Panc1 (cell line): ENCODE data around the gene PCDHGA5. TPM values are rescaled to one million over a fixed set of nuclear protein-coding genes. Genes with fewer than 3 reads are reported as not detected.
"Not testable (repeated sequence)": the region's sequence is repeated elsewhere in the genome, so short reads cannot be mapped to it uniquely, and the experiment has no call there.

Source experiments
- ATAC-seq: fragments of 200-7000 bp; cut with Tn5 transposase; 2 replicates; pipeline ENCODE4 v1.9.1; 2020; ENCODE audit warnings: mild to moderate bottlenecking, moderate library complexity
- BruUV-seq: library from RNA; stranded (reverse); fragments of 400-500 nt; replicated peaks from 2 replicates; lab custom pipeline; 2021; lab: Mats Ljungman, UMichigan
- CTCF ChIA-PET: fragments of 300-600 bp; sonication (Branson Sonifier 250); formaldehyde crosslinking; loops from one replicate; lab custom pipeline; 2022; ENCODE audit warnings: antibody characterized with exemption; lab: Charles Lee
- POLR2A ChIA-PET: fragments of 300-600 bp; sonication (Branson Sonifier 250); formaldehyde crosslinking; loops from one replicate; lab custom pipeline; 2022; ENCODE audit warnings: antibody characterized with exemption; lab: Charles Lee
- DNase-seq: peaks from one replicate; pipeline ENCODE4 v3.0.0-alpha.2; 2010; ENCODE audit warnings: low read depth, low spot score
- H3K27ac ChIP-seq: 2 replicates; pipeline ENCODE4 v1.5.1; 2011; ENCODE audit warnings: mild to moderate bottlenecking, low read length, inconsistent platforms
- H3K27me3 ChIP-seq: fragments of 200-500 bp; sonication (Bioruptor generic); 2 replicates; pipeline ENCODE4 v1.6.0; 2014; ENCODE audit warnings: low read length, inconsistent platforms; ENCODE audit not compliant: control insufficient read depth, insufficient read depth
- H3K36me3 ChIP-seq: fragments of 200-500 bp; sonication (Bioruptor generic); 2 replicates; pipeline ENCODE4 v1.5.1; 2014; ENCODE audit warnings: inconsistent platforms, mild to moderate bottlenecking, low read length, moderate library complexity; ENCODE audit not compliant: control insufficient read depth, insufficient read depth
- H3K4me1 ChIP-seq: 2 replicates; pipeline ENCODE4 v1.5.1; 2011; ENCODE audit warnings: inconsistent platforms, mild to moderate bottlenecking, low read length, moderate library complexity; ENCODE audit not compliant: control insufficient read depth, insufficient read depth
- H3K4me3 ChIP-seq, 2 experiments: 2 replicates each; pipeline ENCODE4 v1.5.1; 2011 to 2012; ENCODE audit warnings: low read depth in 2 of 2, low read length in 2 of 2, mild to moderate bottlenecking in 2 of 2, inconsistent platforms in 1 of 2, moderate library complexity in 1 of 2
- H3K9me3 ChIP-seq: fragments of 200-500 bp; sonication (Bioruptor generic); 2 replicates; pipeline ENCODE4 v1.5.1; 2014; ENCODE audit warnings: low read depth, mild to moderate bottlenecking, inconsistent platforms, low read length, moderate library complexity; ENCODE audit not compliant: control insufficient read depth, insufficient read depth
- CTCF ChIP-seq: fragments of 450-650 bp; IDR thresholded peaks from 2 replicates; pipeline ENCODE4 v1.5.1; 2017; ENCODE audit warnings: mild to moderate bottlenecking
- POLR2AphosphoS5 ChIP-seq: IDR thresholded peaks from 2 replicates; pipeline ENCODE4 v1.6.1; 2012; ENCODE audit warnings: mild to moderate bottlenecking, low read depth, low read length, moderate library complexity
- REST ChIP-seq, 2 experiments: IDR thresholded peaks; 2 replicates each; pipeline ENCODE4 v1.6.1; 2011 to 2012; ENCODE audit warnings: low read depth in 2 of 2, control low read depth in 1 of 2, low read length in 1 of 2, mild to moderate bottlenecking in 1 of 2, moderate library complexity in 1 of 2; ENCODE audit not compliant: insufficient read depth in 1 of 2
- SIN3A ChIP-seq: IDR thresholded peaks from 2 replicates; pipeline ENCODE4 v1.6.1; 2012; ENCODE audit warnings: low read depth, mild to moderate bottlenecking, low read length, moderate library complexity, borderline replicate concordance; ENCODE audit not compliant: insufficient read depth
- TCF7L2 ChIP-seq: IDR thresholded peaks from 2 replicates; pipeline ENCODE4 v1.6.1; 2011; ENCODE audit warnings: mild to moderate bottlenecking, low read depth, low read length, inconsistent platforms
- in situ Hi-C: cut with HindIII; loops from 2 replicates; pipeline ENCODE4 v1.10.0; 2016; ENCODE audit warnings: low sequenced_read_pairs, low pct_unique_long_range_greater_than_20kb
- intact Hi-C: fragments of 100-400 bp; cut with micrococcal nuclease; formaldehyde crosslinking; loops from one replicate; pipeline ENCODE4 v1.10.0; 2022; ENCODE audit not compliant: unreplicated experiment
- total RNA-seq: library from RNA; stranded (reverse); gene quantifications from one replicate; pipeline ENCODE4 v1.2.1, GENCODE V29; 2021; ENCODE audit not compliant: unreplicated experiment

PCDHGA5 gene
- total RNA-seq, 1 experiment from 2014 or later, result 0.67 TPM

GRCh38 chr5:141345327-141345726 is 18.6 kb upstream of the PCDHGA5 start:
- no peak overlapping the region for H3K4me3 ChIP-seq
- no peaks in the 10 kb centered on the region; the same call in 1 of the 2 replicates for H3K27me3 ChIP-seq
- no TSS peak for BruUV-seq
- in situ Hi-C loops (loop anchor here (25.0 kb wide), 1 partner anchor 158 kb away; the partner anchor contains the start of genes PCDHB10, PCDHB11, PCDHB16 and PCDHB8), intact Hi-C loops (no loop called here)
- H3K27ac ChIP-seq, result no peak overlapping the region
- no peaks in the 10 kb centered on the region for H3K4me1 ChIP-seq
- ATAC-seq (no peak), DNase-seq (no peak)
- TF ChIP-seq SIN3A (no peak), REST (IDR thresholded peaks at IDR 0.05; ENCODE audit: insufficient read depth in 1 of 2, low read depth in 2 of 2, low read length in 1 of 2) (no peak), TCF7L2 (no peak), POLR2AphosphoS5 (no peak), CTCF (no peak)
- no peaks in the 10 kb centered on the region; the same call in 1 of the 2 replicates for H3K9me3 ChIP-seq
- POLR2A ChIA-PET, result no interaction called here
- CTCF ChIA-PET, result no interaction called here
- H3K36me3 ChIP-seq, result no peaks in the 10 kb centered on the region

- H3K27me3 ChIP-seq, ATAC-seq, POLR2A ChIA-PET, intact Hi-C loops, DNase-seq, CTCF ChIA-PET, H3K4me3 ChIP-seq, H3K27ac ChIP-seq, H3K36me3 ChIP-seq, H3K4me1 ChIP-seq, BruUV-seq, H3K9me3 ChIP-seq: not testable (repeated sequence)
- in situ Hi-C loops, result loop anchor here (25.0 kb wide), 1 partner anchor 159 kb away; the partner anchor contains the start of genes PCDHB10, PCDHB11, PCDHB16 and PCDHB8
Measured at GRCh38 chr5:141346017-141346416, 17.9 kb upstream of the PCDHGA5 start.

- BruUV-seq, result no TSS peak
- H3K4me1 ChIP-seq, result no peaks in the 10 kb centered on the region
- POLR2A ChIA-PET, result no interaction called here
- CTCF ChIA-PET, result interaction anchor here (0.6 to 1.8 kb wide), 8 partner anchors 14 to 213 kb away, joined by 3 to 10 read pairs (median 4); partner anchors contain the start of genes PCDHB14, PCDHGA10, PCDHGA5 and PCDHGB7
- TF ChIP-seq POLR2AphosphoS5, result no peak
- TF ChIP-seq REST (IDR thresholded peaks at IDR 0.05; ENCODE audit: insufficient read depth in 1 of 2, low read depth in 2 of 2, low read length in 1 of 2), result 0 out of 4 replicates have a peak, but pooled peaks of 1 of the 2 experiments have one; percentile 13
- TF ChIP-seq TCF7L2, result no peak
- peak; percentile 81 for TF ChIP-seq CTCF
- peak within 1 kb of the TSS; percentile 5; the same call in 1 of the 2 replicates for H3K27ac ChIP-seq
- in situ Hi-C loops (loop anchor here (25.0 kb wide), 1 partner anchor 163 kb away; the partner anchor contains the start of genes PCDHB10, PCDHB11, PCDHB16 and PCDHB8), intact Hi-C loops (loop anchor here (10.0 kb wide), 1 partner anchor 175 kb away; no protein-coding TSS in a partner anchor)
- ATAC-seq (peak; percentile 97), DNase-seq (no peak)
- H3K27me3 ChIP-seq, result no peaks in the 10 kb centered on the region; the same call in 1 of the 2 replicates
- H3K36me3 ChIP-seq, result no peaks in the 10 kb centered on the region
- H3K9me3 ChIP-seq, result no peaks in the 10 kb centered on the region
- H3K4me3 ChIP-seq, result peak within 1 kb of the TSS; percentile 51 to 68
Measured at GRCh38 chr5:141349917-141350619, 13.9 kb upstream of the PCDHGA5 start, which contains the start of gene PCDHGB1. TSS of gene PCDHGB1 (plus strand) at chr5:141350099. CDS start at chr5:141350261, 162 bp downstream.
